Urinary bladder (tissue), 4 donors: Measurements from ENCODE around the gene CIAO3. TPM values are rescaled to one million over a fixed set of nuclear protein-coding genes. Genes with fewer than 3 reads are reported as not detected.

ENCODE experiments used
- DNase-seq: peaks from one replicate; pipeline ENCODE4 v3.0.0-alpha.2; 2015; ENCODE audit errors: extremely low spot score
- H3K27ac ChIP-seq: one replicate; pipeline ENCODE4 v1.5.1; 2013; ENCODE audit warnings: low read depth, mild to moderate bottlenecking, moderate library complexity
- H3K36me3 ChIP-seq: one replicate; pipeline ENCODE4 v1.6.1; 2013; ENCODE audit warnings: mild to moderate bottlenecking, moderate library complexity; ENCODE audit not compliant: insufficient read depth
- H3K4me1 ChIP-seq: one replicate; pipeline ENCODE4 v1.6.1; 2013; ENCODE audit warnings: mild to moderate bottlenecking, moderate library complexity; ENCODE audit not compliant: insufficient read depth
- H3K4me3 ChIP-seq: one replicate; pipeline ENCODE4 v1.5.1; 2013; ENCODE audit warnings: low read depth, low read length
- WGBS: extraction: QIAGEN DNeasy Blood & Tissue Kit; methylation state at CpG from one replicate; pipeline ENCODE4 v1.1.7; 2013; 5-methylcytosine and 5-hydroxymethylcytosine counted together
- polyA plus RNA-seq: library from polyadenylated mRNA; stranded (reverse); fragments of 200-250 nt; gene quantifications from one replicate; pipeline ENCODE4 v1.2.3, GENCODE V29; 2013
- total RNA-seq: library from RNA; depleted of rRNA; stranded (reverse); fragments of >200 nt; gene quantifications from one replicate; pipeline ENCODE4 v1.2.3, GENCODE V29; 2014
- donor health status: healthy with polysubstance abuse.
- donor health status: healthy.

CIAO3 gene
- total and polyA plus RNA-seq, 2 donors = 26.6 to 33.4 TPM

DNA sequence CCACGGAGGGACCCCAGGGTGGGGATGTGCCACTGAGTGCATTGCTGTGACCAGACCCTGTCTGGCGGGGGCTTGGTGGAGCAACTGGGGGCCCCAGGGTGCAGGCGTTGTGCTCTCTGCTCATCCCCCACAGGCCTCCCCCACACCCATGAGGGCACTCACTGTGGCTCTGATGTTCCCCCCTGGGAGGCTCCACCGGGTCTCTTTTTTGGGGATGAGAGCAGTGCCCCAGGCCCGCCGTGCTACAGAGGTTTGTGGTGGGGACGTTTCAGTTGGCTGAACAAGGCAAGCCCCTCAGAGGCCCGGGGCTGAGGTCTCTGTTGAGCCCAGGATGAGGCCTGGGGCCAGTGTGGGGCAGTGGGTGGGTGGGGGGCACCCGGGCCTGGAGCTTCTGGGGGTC, 17.1 kb downstream of the CIAO3 start:
- H3K4me3 ChIP-seq = no peak overlapping the region
- no peaks in the 10 kb centered on the region for H3K36me3 ChIP-seq
- H3K4me1 ChIP-seq = no peaks in the 10 kb centered on the region
- DNase-seq = no peak
- 85% methylated on average over 9 of the region's 9 CpGs for WGBS
- no peak overlapping the region for H3K27ac ChIP-seq

DNA sequence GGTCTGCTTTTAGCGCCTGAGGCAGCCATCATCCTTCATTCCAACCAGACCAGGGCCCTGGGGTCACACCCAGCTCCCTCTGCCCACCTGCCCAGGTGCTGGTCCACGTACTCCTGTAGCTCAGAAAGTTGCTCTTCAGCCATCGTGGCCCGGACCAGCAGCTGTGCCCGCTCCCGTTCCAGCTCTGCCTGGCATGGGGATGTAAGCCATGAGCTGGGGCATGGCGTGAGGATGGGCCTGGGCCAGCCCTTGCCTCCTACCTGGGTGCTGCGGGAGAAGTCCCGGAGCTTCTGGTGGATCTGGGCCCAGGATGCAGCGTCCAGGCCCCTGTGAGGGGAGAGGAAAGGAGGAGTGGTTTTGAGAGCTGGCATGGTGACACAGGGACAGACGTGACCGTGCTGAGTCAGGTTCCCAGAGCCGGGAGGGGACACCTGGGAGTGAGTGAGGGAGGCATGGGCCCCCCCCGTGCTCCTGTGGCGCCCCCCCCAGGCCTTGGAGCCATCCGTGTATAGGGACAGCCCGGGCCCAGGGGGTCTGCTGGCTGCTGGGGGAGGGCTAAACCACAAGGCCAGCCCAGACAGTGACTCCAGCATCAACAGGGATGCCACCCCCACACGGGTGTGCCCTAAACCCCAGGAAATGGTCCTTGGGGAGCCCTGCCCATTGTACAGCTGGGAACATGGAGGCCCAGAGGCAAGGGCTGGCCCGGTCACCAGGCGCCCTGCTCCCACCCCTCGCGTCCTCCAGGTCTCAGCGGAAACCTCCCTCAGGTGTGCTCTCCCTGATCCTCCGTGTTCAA, 17.8 kb downstream of the CIAO3 start:
- no peak overlapping the region for H3K4me3 ChIP-seq
- H3K27ac ChIP-seq = no peak overlapping the region
- no peaks in the 10 kb centered on the region for H3K36me3 ChIP-seq
- 87% methylated on average over 24 of the region's 24 CpGs for WGBS
- DNase-seq = no peak
- no peaks in the 10 kb centered on the region for H3K4me1 ChIP-seq

DNA sequence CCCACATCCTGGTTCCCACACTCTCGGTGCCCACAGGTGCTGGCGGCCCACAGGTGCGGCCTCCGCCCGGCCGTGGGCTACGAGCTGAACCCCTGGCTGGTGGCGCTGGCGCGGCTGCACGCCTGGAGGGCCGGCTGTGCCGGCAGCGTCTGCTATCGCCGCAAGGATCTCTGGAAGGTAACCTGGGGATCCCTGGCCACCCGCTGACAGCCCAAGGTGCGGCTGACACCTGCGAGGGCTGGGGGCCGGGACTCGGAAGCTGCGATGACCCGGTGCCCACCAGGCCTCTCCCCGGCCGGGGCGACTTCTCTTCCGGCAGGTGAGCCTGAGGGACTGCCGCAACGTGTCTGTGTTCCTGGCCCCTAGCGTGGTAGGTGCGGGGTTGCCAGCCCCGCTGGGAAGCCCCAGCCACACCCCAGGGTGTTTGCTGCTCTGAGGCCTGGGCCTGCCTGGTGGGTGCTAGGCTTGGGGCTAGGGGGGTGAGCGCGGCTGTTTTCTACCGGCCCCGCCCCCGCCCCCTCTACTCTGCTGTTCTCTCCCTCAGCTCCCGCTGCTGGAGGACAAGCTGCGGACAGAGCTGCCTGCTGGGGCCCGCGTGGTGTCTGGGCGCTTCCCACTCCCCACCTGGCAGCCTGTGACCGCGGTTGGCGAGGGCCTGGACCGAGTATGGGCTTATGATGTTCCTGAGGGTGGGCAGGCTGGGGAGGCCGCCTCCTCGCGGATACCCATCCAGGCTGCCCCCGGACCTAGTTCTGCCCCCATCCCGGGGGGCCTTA, 18.8 kb downstream of the CIAO3 start:
- Histone ChIP-seq H3K4me1 (no peaks in the 10 kb centered on the region), H3K4me3 (peak overlapping the region; percentile 72), H3K27ac (no peak overlapping the region), H3K36me3 (no peaks in the 10 kb centered on the region)
- WGBS = 85% methylated on average over 51 of the region's 51 CpGs
- no peak for DNase-seq

- Histone ChIP-seq H3K4me3 (peak within 1 kb of the TSS; percentile 72), H3K27ac (peak within 1 kb of the TSS; percentile 83), H3K4me1 (no peaks in the 10 kb centered on the region), H3K36me3 (no peaks in the 10 kb centered on the region)
- DNase-seq = no peak
- WGBS = 6% methylated on average over 106 of the region's 106 CpGs
These were observed 19.6 kb downstream of the CIAO3 start, which contains the start of gene ANTKMT for GRCh38 chr16:720990-721764. Gene ANTKMT (plus strand): TSS chr16:721146. CDS start chr16:721275, 129 bp downstream.

GRCh38 chr16:720447-720989, 20.3 kb downstream of the CIAO3 start:
- H3K27ac ChIP-seq = peak overlapping the region; percentile 83
- H3K36me3 ChIP-seq = no peaks in the 10 kb centered on the region
- peak overlapping the region; percentile 72 for H3K4me3 ChIP-seq
- DNase-seq = no peak
- H3K4me1 ChIP-seq = peaks cover 4% of the 10 kb centered on the region
- WGBS = under 1% methylated on average over 38 of the region's 38 CpGs

- H3K4me1 ChIP-seq = peaks cover 5% of the 10 kb centered on the region
- H3K27ac ChIP-seq = no peak overlapping the region
- H3K36me3 ChIP-seq = no peaks in the 10 kb centered on the region
- peak overlapping the region; percentile 72 for H3K4me3 ChIP-seq
- 13% methylated on average over 16 of the region's 16 CpGs for WGBS
- DNase-seq = no peak
These were observed 20.9 kb downstream of the CIAO3 start for GRCh38 chr16:719815-720446.

- no peaks in the 10 kb centered on the region for H3K36me3 ChIP-seq
- DNase-seq = no peak
- peaks cover 5% of the 10 kb centered on the region for H3K4me1 ChIP-seq
- H3K4me3 ChIP-seq = no peak overlapping the region
- WGBS = 89% methylated on average over 6 of the region's 6 CpGs
- H3K27ac ChIP-seq = no peak overlapping the region
These were observed 21.9 kb downstream of the CIAO3 start for GRCh38 chr16:718922-719321.

GRCh38 chr16:718389-718788, 22.4 kb downstream of the CIAO3 start:
- DNase-seq = no peak
- 87% methylated on average over 9 of the region's 9 CpGs for WGBS
- H3K4me3 ChIP-seq = no peak overlapping the region
- H3K36me3 ChIP-seq = no peaks in the 10 kb centered on the region
- no peak overlapping the region for H3K27ac ChIP-seq
- peaks cover 5% of the 10 kb centered on the region for H3K4me1 ChIP-seq

DNA sequence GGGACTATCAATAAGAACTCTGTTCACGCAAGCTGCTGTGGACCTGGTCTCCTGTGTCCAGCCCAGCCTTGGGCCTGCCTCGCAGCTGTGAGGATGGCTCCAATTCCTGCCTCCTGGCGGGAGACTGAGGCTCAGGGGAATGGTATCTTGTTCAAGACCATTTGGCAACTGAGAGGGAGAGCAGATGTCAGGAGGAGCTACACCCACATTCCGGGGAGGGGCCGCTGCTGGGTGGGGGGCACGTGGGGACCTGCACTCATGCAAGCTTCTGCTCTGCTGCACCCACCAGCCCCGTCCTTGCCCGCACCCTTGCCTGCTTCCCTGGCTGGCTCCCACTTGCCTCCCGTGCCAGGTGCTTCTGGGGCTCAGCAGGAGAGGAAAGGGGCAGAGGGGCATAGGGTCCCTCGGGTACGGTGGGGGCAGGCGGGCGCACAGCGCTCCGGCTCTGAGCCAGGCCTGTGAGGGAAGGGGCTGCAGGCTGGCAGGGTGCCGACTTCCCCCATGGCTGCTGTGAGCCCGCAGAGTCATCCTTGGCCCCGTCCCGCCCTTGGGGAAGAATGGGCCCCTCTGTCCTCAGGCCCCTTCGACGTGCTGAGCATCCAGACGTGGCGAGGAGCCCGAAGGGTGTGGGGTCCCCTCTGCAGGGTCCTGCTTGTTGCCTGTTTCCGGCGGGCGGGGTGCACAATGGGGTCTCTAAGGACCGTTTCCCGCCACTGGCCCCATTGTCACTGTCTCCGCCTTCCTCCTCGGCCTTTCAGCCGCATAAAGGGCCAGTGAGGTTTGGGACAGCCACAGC, 23.1 kb downstream of the CIAO3 start:
- H3K36me3 ChIP-seq = no peaks in the 10 kb centered on the region
- 79% methylated on average over 32 of the region's 32 CpGs for WGBS
- H3K4me3 ChIP-seq = no peak overlapping the region
- peaks cover 5% of the 10 kb centered on the region for H3K4me1 ChIP-seq
- DNase-seq = no peak
- no peak overlapping the region for H3K27ac ChIP-seq

DNA sequence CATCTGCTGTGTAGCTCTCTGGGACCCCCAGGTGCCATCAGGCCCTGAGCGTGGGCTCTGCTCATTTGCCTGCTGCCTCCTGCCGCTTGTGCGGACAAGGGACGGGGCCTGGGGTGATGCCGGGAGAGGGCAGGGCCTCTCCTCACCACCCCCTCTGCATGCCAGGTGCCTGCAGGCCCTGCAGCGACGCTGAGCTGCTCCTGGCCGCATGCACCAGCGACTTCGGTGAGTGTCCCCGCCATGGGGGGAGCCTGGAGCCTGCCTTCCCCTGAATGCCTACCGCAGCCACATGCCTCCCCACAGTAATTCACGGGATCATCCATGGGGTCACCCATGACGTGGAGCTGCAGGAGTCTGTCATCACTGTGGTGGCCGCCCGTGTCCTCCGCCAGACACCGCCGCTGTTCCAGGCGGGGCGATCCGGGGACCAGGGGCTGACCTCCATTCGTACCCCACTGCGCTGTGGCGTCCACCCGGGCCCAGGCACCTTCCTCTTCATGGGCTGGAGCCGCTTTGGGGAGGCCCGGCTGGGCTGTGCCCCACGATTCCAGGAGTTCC, 23.9 kb downstream of the CIAO3 start:
- Histone ChIP-seq H3K4me3 (no peak overlapping the region), H3K36me3 (no peaks in the 10 kb centered on the region), H3K4me1 (peaks cover 5% of the 10 kb centered on the region), H3K27ac (no peak overlapping the region)
- no peak for DNase-seq
- WGBS = 86% methylated on average over 29 of the region's 29 CpGs

DNA sequence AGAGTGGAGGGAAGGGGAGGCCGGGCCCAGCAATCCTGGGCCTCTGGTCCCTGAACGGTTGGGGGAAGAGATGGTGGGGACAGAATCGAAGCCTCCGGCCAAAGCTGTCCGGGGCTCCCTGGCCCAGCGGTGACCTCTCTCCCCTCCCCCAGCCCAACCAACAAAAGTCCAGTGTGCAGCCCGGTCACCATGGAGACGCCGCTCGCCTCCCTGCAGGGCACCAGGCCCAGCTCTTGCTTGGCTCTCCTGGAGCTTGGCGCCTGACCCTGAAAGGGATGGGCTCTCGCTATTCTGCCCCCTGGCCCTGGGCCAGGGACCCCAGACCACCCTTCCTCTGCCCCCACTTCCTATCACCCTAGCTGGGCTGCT, 24.6 kb downstream of the CIAO3 start:
- Histone ChIP-seq H3K27ac (no peak overlapping the region), H3K4me1 (peaks cover 5% of the 10 kb centered on the region), H3K36me3 (no peaks in the 10 kb centered on the region), H3K4me3 (peak overlapping the region; percentile 70)
- DNase-seq = no peak
- WGBS = 15% methylated on average over 12 of the region's 12 CpGs

- WGBS = 2% methylated on average over 74 of the region's 74 CpGs
- no peak overlapping the region for H3K27ac ChIP-seq
These were observed 25.2 kb downstream of the CIAO3 start for GRCh38 chr16:715477-716199.

More at GRCh38 chr16:715477-716199, 25.2 kb downstream of the CIAO3 start:
- DNase-seq = no peak
- Histone ChIP-seq H3K4me1 (peaks cover 5% of the 10 kb centered on the region), H3K4me3 (peak overlapping the region; percentile 70), H3K36me3 (no peaks in the 10 kb centered on the region)
